ENCODE results near the gene LPP. TPM values are rescaled to one million over a fixed set of nuclear protein-coding genes. Genes with fewer than 3 reads are reported as not detected.

LPP gene
- total and polyA plus RNA-seq, 8 donors: 23.1 to 220 (median 26.7) TPM

DNA sequence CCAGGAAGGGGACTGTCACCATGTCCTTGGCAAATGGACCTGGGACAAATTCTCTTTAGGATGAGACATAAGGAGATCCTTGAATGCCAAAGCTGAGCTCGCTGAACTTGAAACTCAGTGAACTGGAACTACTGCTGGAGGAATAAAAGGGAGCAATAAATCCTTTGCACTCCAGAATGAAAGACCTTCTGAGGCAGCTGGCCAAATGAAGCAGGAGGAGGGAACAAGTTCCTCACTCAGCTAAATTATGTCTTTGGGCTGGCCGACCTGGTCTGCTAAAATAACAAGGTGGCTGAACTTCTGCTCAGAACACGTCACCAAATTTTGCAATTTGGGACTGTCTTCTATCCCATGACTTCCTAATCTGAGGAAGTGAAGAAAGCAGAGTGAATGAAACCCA, 314.7 kb downstream of the LPP start:
- TF ChIP-seq, protein P1, sequence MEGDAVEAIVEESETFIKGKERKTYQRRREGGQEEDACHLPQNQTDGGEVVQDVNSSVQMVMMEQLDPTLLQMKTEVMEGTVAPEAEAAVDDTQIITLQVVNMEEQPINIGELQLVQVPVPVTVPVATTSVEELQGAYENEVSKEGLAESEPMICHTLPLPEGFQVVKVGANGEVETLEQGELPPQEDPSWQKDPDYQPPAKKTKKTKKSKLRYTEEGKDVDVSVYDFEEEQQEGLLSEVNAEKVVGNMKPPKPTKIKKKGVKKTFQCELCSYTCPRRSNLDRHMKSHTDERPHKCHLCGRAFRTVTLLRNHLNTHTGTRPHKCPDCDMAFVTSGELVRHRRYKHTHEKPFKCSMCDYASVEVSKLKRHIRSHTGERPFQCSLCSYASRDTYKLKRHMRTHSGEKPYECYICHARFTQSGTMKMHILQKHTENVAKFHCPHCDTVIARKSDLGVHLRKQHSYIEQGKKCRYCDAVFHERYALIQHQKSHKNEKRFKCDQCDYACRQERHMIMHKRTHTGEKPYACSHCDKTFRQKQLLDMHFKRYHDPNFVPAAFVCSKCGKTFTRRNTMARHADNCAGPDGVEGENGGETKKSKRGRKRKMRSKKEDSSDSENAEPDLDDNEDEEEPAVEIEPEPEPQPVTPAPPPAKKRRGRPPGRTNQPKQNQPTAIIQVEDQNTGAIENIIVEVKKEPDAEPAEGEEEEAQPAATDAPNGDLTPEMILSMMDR (IDR thresholded peaks at IDR 0.05): no peak
- ATAC-seq (no peak), DNase-seq (peak in 1 of 4 donors; percentile 33)
- no peak overlapping the region for H3K27ac ChIP-seq
- peaks cover 0 to 3% of the 10 kb centered on the region in 2 donors for H3K36me3 ChIP-seq
- no peak overlapping the region for H3K4me3 ChIP-seq
- intact Hi-C loops (cut with DNase I): no loop called here
- no peaks in the 10 kb centered on the region for H3K27me3 ChIP-seq
- no peaks in the 10 kb centered on the region for H3K9me3 ChIP-seq
- H3K4me1 ChIP-seq: peaks cover 0 to 20% of the 10 kb centered on the region in 2 donors

GRCh38 chr3:188469228-188469885, 315.4 kb downstream of the LPP start:
- H3K27me3 ChIP-seq: no peaks in the 10 kb centered on the region
- H3K4me3 ChIP-seq: no peak overlapping the region
- no peak overlapping the region for H3K27ac ChIP-seq
- peaks cover 0 to 3% of the 10 kb centered on the region in 2 donors for H3K36me3 ChIP-seq
- H3K4me1 ChIP-seq: peaks cover 0 to 20% of the 10 kb centered on the region in 2 donors
- intact Hi-C loops (cut with DNase I): no loop called here
- ATAC-seq (no peak), DNase-seq (no peak)
- TF ChIP-seq, protein P1 (IDR thresholded peaks at IDR 0.05): no peak
- no peaks in the 10 kb centered on the region for H3K9me3 ChIP-seq

GRCh38 chr3:188470508-188471130, 316.7 kb downstream of the LPP start:
- no peak for ATAC-seq
- TF ChIP-seq, protein P1 (IDR thresholded peaks at IDR 0.05): no peak
- DNase-seq: no peak
- H3K4me1 ChIP-seq: peaks cover 0 to 20% of the 10 kb centered on the region in 2 donors
- H3K4me3 ChIP-seq: no peak overlapping the region
- H3K36me3 ChIP-seq: peaks cover 0 to 3% of the 10 kb centered on the region in 2 donors
- intact Hi-C loops (cut with DNase I): no loop called here
- H3K27me3 ChIP-seq: no peaks in the 10 kb centered on the region
- no peaks in the 10 kb centered on the region for H3K9me3 ChIP-seq
- H3K27ac ChIP-seq: no peak overlapping the region

DNA sequence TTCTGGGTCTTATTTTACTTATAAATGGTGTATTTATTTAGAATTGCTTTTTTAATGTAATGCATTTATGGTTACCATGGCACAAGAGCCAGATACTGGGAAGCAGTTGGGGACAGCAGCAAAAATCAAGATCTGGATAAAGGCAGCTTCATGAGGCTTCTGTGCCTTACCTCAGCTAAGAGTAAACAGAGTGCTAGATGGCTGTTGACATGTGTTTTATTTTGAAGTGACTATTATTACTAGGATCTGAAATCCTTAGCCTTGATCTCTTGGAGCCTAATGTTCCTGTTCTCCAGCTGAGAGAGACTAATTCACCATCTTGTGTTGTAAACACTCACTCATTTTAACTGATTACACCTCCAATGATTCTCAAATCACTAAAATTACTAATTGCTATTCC, 317.8 kb downstream of the LPP start:
- DNase-seq: no peak
- Histone ChIP-seq H3K36me3 (peaks cover 0 to 3% of the 10 kb centered on the region in 2 donors), H3K27me3 (no peaks in the 10 kb centered on the region), H3K4me3 (no peak overlapping the region), H3K9me3 (no peaks in the 10 kb centered on the region), H3K27ac (no peak overlapping the region), H3K4me1 (peaks cover 0 to 20% of the 10 kb centered on the region in 2 donors)
- intact Hi-C loops (cut with DNase I): no loop called here
- no peak for ATAC-seq
- TF ChIP-seq, protein P1 (IDR thresholded peaks at IDR 0.05): no peak

- H3K4me1 ChIP-seq: peaks cover 0 to 20% of the 10 kb centered on the region in 2 donors
- TF ChIP-seq, protein P1 (IDR thresholded peaks at IDR 0.05): no peak
- no peak for DNase-seq
- no peak for ATAC-seq
- H3K27me3 ChIP-seq: no peaks in the 10 kb centered on the region
- intact Hi-C loops (cut with DNase I): no loop called here
- H3K27ac ChIP-seq: no peak overlapping the region
- H3K4me3 ChIP-seq: no peak overlapping the region
- H3K9me3 ChIP-seq: no peaks in the 10 kb centered on the region
- H3K36me3 ChIP-seq: peaks cover 0 to 3% of the 10 kb centered on the region in 2 donors
Observed at GRCh38 chr3:188472336-188472735, 318.4 kb downstream of the LPP start.

Measured in left lung (tissue), 10 donors.